ENCODE results near the gene ARMCX1.
"Not testable (repeated sequence)": the region's sequence is repeated elsewhere in the genome, so short reads cannot be mapped to it uniquely, and the experiment has no call there.

Gene ARMCX1

GRCh38 chrX:101550362-101550750 lies at the start of gene ARMCX1:
Gene ARMCX1, plus strand, starts transcription at chrX:101550547. Its CDS starts 2,384 bp downstream, at chrX:101552931.
- DNase-seq (ENCODE audit: low spot score): no peak

- not testable (repeated sequence) for DNase-seq (ENCODE audit: low spot score)
These were observed 47.4 kb upstream of the ARMCX1 start for GRCh38 chrX:101502929-101503328.

GRCh38 chrX:101507372-101507771 lies 43.0 kb upstream of the ARMCX1 start:
- no peak for DNase-seq (ENCODE audit: low spot score)

- DNase-seq (ENCODE audit: low spot score): no peak
These were observed 42.4 kb upstream of the ARMCX1 start for GRCh38 chrX:101507986-101508385.

GRCh38 chrX:101530944-101531343 lies 19.4 kb upstream of the ARMCX1 start:
- no peak for DNase-seq (ENCODE audit: low spot score)

- no peak for DNase-seq (ENCODE audit: low spot score)
These were observed 11.2 kb upstream of the ARMCX1 start for GRCh38 chrX:101539116-101539515.

- no peak for DNase-seq (ENCODE audit: low spot score)
These were observed 518 bp downstream of the ARMCX1 start for GRCh38 chrX:101550751-101551379.

- no peak for DNase-seq (ENCODE audit: low spot score)
These were observed 1.0 kb downstream of the ARMCX1 start for GRCh38 chrX:101551380-101551767.

- no peak for DNase-seq (ENCODE audit: low spot score)
These were observed 2.4 kb downstream of the ARMCX1 start for GRCh38 chrX:101552714-101553113.

- no peak for DNase-seq (ENCODE audit: low spot score)
These were observed 14.3 kb downstream of the ARMCX1 start for GRCh38 chrX:101564651-101565050.

- DNase-seq (ENCODE audit: low spot score): peak; percentile 41
These were observed 45.5 kb downstream of the ARMCX1 start for GRCh38 chrX:101595739-101596419.

- not testable (repeated sequence) for DNase-seq (ENCODE audit: low spot score)
These were observed 49.2 kb downstream of the ARMCX1 start for GRCh38 chrX:101599592-101599991.

- DNase-seq (ENCODE audit: low spot score): no peak
These were observed 51.7 kb downstream of the ARMCX1 start for GRCh38 chrX:101602077-101602476.

All from D341Med (cell line).